OCI-LY1 (cell line): ENCODE measurements around the gene ANKHD1.

Experiments
- H2AFZ ChIP-seq: fragments of 200-600 bp; sonication (generic), shearing (Covaris generic); 2 replicates; pipeline ENCODE4 v1.6.0; 2014; ENCODE audit warnings: antibody characterized with exemption, mild to moderate bottlenecking, low read length
- H3F3A ChIP-seq: fragments of 200-600 bp; sonication (generic), shearing (Covaris generic); 2 replicates; pipeline ENCODE4 v1.6.0; 2014; ENCODE audit warnings: mild to moderate bottlenecking, antibody characterized with exemption, low read length, moderate library complexity; ENCODE audit not compliant: insufficient read depth
- H3K27ac ChIP-seq: fragments of 200-600 bp; sonication (generic); 2 replicates; pipeline ENCODE4 v1.5.1; 2014; ENCODE audit warnings: low read length, mixed run types, mild to moderate bottlenecking, low read depth; ENCODE audit not compliant: poor library complexity, severe bottlenecking
- H3K27me3 ChIP-seq: fragments of 200-600 bp; sonication (generic); 2 replicates; pipeline ENCODE4 v1.6.0; 2014; ENCODE audit warnings: antibody characterized with exemption, mild to moderate bottlenecking, low read length, moderate library complexity; ENCODE audit not compliant: insufficient read depth
- H3K36me3 ChIP-seq: fragments of 200-600 bp; sonication (generic); 2 replicates; pipeline ENCODE4 v1.6.1; 2014; ENCODE audit warnings: mild to moderate bottlenecking, antibody characterized with exemption, low read length, moderate library complexity, mixed read lengths; ENCODE audit not compliant: insufficient read depth
- H3K4me1 ChIP-seq: fragments of 200-600 bp; sonication (generic); 2 replicates; pipeline ENCODE4 v1.5.1; 2014; ENCODE audit warnings: mild to moderate bottlenecking, low read length, moderate library complexity; ENCODE audit not compliant: insufficient read depth, severe bottlenecking
- H3K4me2 ChIP-seq: fragments of 200-600 bp; sonication (generic), shearing (Covaris generic); 2 replicates; pipeline ENCODE4 v1.6.1; 2014; ENCODE audit warnings: low read length
- H3K4me3 ChIP-seq: fragments of 200-600 bp; sonication (generic); 2 replicates; pipeline ENCODE4 v1.5.1; 2014; ENCODE audit warnings: low read length, low read depth, mild to moderate bottlenecking, mixed read lengths; ENCODE audit not compliant: poor library complexity, severe bottlenecking
- H3K79me2 ChIP-seq: fragments of 200-600 bp; shearing (Covaris generic); 2 replicates; pipeline ENCODE4 v1.6.1; 2016; ENCODE audit warnings: mixed run types, low read length, mixed read lengths; ENCODE audit not compliant: insufficient read depth
- H3K9ac ChIP-seq: fragments of 200-600 bp; sonication (generic), shearing (Covaris generic); 2 replicates; pipeline ENCODE4 v1.6.1; 2014; ENCODE audit warnings: mild to moderate bottlenecking, low read length, mixed read lengths
- H3K9me2 ChIP-seq: fragments of 200-600 bp; sonication (generic), shearing (Covaris generic); 2 replicates; pipeline ENCODE4 v1.6.1; 2014; ENCODE audit warnings: low read depth, mild to moderate bottlenecking, low read length, mixed read lengths
- H3K9me3 ChIP-seq: fragments of 200-600 bp; shearing (Covaris generic); 2 replicates; pipeline ENCODE4 v1.6.1; 2014; ENCODE audit warnings: low read length, mixed read lengths
- H4K20me1 ChIP-seq: fragments of 200-600 bp; sonication (generic), shearing (Covaris generic); 2 replicates; pipeline ENCODE4 v1.6.0; 2016; ENCODE audit warnings: mild to moderate bottlenecking, low read length; ENCODE audit not compliant: insufficient read depth
- CTCF ChIP-seq: fragments of 200-600 bp; sonication (generic), shearing (Covaris generic); IDR thresholded peaks from 2 replicates; pipeline ENCODE4 v1.5.1; 2017; ENCODE audit warnings: mild to moderate bottlenecking, antibody characterized with exemption, low read length, moderate library complexity, mixed read lengths
- EZH2 ChIP-seq: fragments of 200-600 bp; sonication (generic), shearing (Covaris generic); IDR thresholded peaks from 2 replicates; pipeline ENCODE4 v1.8.0; 2017; ENCODE audit warnings: borderline replicate concordance, mixed run types, mild to moderate bottlenecking, antibody characterized with exemption, low read length, moderate library complexity, mixed read lengths

Gene ANKHD1

DNA sequence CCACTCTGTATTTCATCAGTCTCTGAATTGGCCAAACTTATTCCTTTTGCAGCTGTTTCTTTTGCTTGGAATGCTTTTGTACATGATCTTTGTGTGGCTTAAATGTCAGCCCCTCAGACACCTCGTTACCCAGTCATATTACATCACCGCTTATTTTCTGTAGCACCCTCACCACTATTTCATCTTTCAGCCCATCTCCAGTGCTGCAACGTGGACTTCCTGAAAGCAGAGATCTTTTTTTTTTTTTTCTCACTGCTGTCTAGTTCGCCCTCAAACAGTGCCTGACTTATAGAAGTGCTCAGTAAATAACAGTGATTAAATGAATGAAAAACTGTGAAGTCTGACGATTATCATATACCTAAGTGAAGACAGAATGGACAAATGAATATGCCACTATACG is 154.8 kb downstream of the ANKHD1 start:
- Histone ChIP-seq H2AFZ (no peak overlapping the region), H3K27ac (peak overlapping the region; percentile 75), H4K20me1 (no peaks in the 10 kb centered on the region), H3K27me3 (no peaks in the 10 kb centered on the region), H3K36me3 (peaks cover 27% of the 10 kb centered on the region), H3K79me2 (peaks cover 17% of the 10 kb centered on the region), H3K9ac (peak overlapping the region; percentile 90), H3K4me1 (peaks cover 34% of the 10 kb centered on the region), H3K9me2 (no peaks in the 10 kb centered on the region), H3K4me3 (peak overlapping the region; percentile 87), H3K9me3 (no peaks in the 10 kb centered on the region), H3K4me2 (peak overlapping the region; percentile 72), H3F3A (no peaks in the 10 kb centered on the region)
- TF ChIP-seq EZH2 (no peak), CTCF (no peak)

- Histone ChIP-seq H3K9me2 (no peaks in the 10 kb centered on the region), H3K4me3 (peak within 1 kb of the TSS; percentile 87), H3K9ac (peak within 1 kb of the TSS; percentile 90), H2AFZ (no peak within 1 kb of the TSS), H3K27ac (peak within 1 kb of the TSS; percentile 75), H3K4me2 (peak within 1 kb of the TSS; percentile 72), H4K20me1 (no peaks in the 10 kb centered on the region), H3K36me3 (peaks cover 19% of the 10 kb centered on the region), H3F3A (no peaks in the 10 kb centered on the region), H3K9me3 (no peaks in the 10 kb centered on the region), H3K27me3 (no peaks in the 10 kb centered on the region), H3K79me2 (peaks cover 17% of the 10 kb centered on the region), H3K4me1 (peaks cover 34% of the 10 kb centered on the region)
- TF ChIP-seq CTCF (no peak), EZH2 (no peak)
Observed at GRCh38 chr5:140557136-140557805, 155.6 kb downstream of the ANKHD1 start, which contains the start of gene SRA1. Gene SRA1, minus strand, starts transcription at chr5:140557473. Its CDS starts 21 bp downstream, at chr5:140557452.

- Histone ChIP-seq H3K9me2 (no peaks in the 10 kb centered on the region), H3K79me2 (peaks cover 17% of the 10 kb centered on the region), H3K27ac (peak overlapping the region; percentile 75), H3K4me1 (peaks cover 34% of the 10 kb centered on the region), H3K4me3 (peak overlapping the region; percentile 87), H3K36me3 (peaks cover 14% of the 10 kb centered on the region), H3K9me3 (no peaks in the 10 kb centered on the region), H3K27me3 (no peaks in the 10 kb centered on the region), H3K4me2 (peak overlapping the region; percentile 72), H3F3A (no peaks in the 10 kb centered on the region), H4K20me1 (no peaks in the 10 kb centered on the region), H3K9ac (peak overlapping the region; percentile 90; the same call in 1 of the 2 replicates), H2AFZ (no peak overlapping the region)
- TF ChIP-seq CTCF: no peak
- TF ChIP-seq EZH2: no peak
Observed at GRCh38 chr5:140557965-140558364, 156.3 kb downstream of the ANKHD1 start.
